HepG2 (cell line): ENCODE measurements around the gene LIPA. TPM values are rescaled to one million over a fixed set of nuclear protein-coding genes. Genes with fewer than 3 reads are reported as not detected.

ENCODE experiments used
- ATAC-seq: fragments of 200-7000 bp; cut with Tn5 transposase; 3 replicates; pipeline ENCODE4 v1.9.1; 2020; ENCODE audit warnings: mild to moderate bottlenecking, moderate library complexity
- BruUV-seq: library from RNA; stranded (reverse); fragments of 400-500 nt; replicated peaks from 2 replicates; lab custom pipeline; 2021; lab: Mats Ljungman, UMichigan
- CTCF ChIA-PET: fragments of 300-600 bp; formaldehyde crosslinking; extraction: SDS; loops from one replicate; lab custom pipeline; 2021; ENCODE audit warnings: low total read pairs, inconsistent platforms, low intra/inter-chr PET ratio; lab: Yijun Ruan, JAX
- POLR2A ChIA-PET: fragments of 350-600 bp; sonication (Branson Sonifier 250); formaldehyde crosslinking; loops from one replicate; lab custom pipeline; 2020; ENCODE audit warnings: antibody characterized with exemption, inconsistent platforms; lab: Yijun Ruan, JAX
- DNase-seq: peaks from one replicate; pipeline ENCODE4 v3.0.0-alpha.2; 2015; ENCODE audit warnings: low spot score
- FAIRE-seq: peaks from 3 replicates; lab custom pipeline; 2011; peaks lifted over from hg19 to GRCh38; lab: Jason Lieb, UNC
- H2AFZ ChIP-seq: one replicate; pipeline ENCODE4 v1.6.1; 2011; ENCODE audit warnings: low read length, inconsistent platforms
- H3K27ac ChIP-seq: fragments of 300-600 bp; 3 replicates; pipeline ENCODE4 v1.8.0; 2011; ENCODE audit warnings: mixed run types, mild to moderate bottlenecking, mixed read lengths, low read length, inconsistent platforms; ENCODE audit not compliant: insufficient read depth; ENCODE audit errors: extremely low read length
- H3K27me3 ChIP-seq, 2 experiments: fragments of 200-600 bp in 1 of 2; 2 replicates in 1 of 2; 3 replicates in 1 of 2; pipeline versions ENCODE4 v1.6.0 to v1.8.0; 2011; ENCODE audit warnings: low read length in 2 of 2, mild to moderate bottlenecking in 2 of 2, moderate library complexity in 2 of 2, inconsistent platforms in 1 of 2; ENCODE audit not compliant: insufficient read depth in 2 of 2, control insufficient read depth in 1 of 2
- H3K36me3 ChIP-seq, 2 experiments: fragments of 200-600 bp in 1 of 2; replicated peaks in 1 of 2; 2 replicates in 1 of 2; 3 replicates in 1 of 2; pipeline versions ENCODE4 v1.5.1 to v1.8.0; 2011; ENCODE audit warnings: low read length in 2 of 2, inconsistent platforms in 1 of 2; ENCODE audit not compliant: insufficient read depth in 2 of 2, control insufficient read depth in 1 of 2
- H3K4me1 ChIP-seq: 2 replicates; pipeline ENCODE4 v1.5.1; 2012; ENCODE audit warnings: low read length, inconsistent platforms; ENCODE audit not compliant: insufficient read depth
- H3K4me2 ChIP-seq: 2 replicates; pipeline ENCODE4 v1.6.0; 2011; ENCODE audit warnings: low read depth, low read length, inconsistent platforms
- H3K4me3 ChIP-seq, 3 experiments: fragments of 200-600 bp in 1 of 3; sonication (generic), shearing (Covaris generic) in 1 of 3; replicated peaks in 1 of 3; 2 replicates each; pipeline ENCODE4 v1.5.1; 2011 to 2016; ENCODE audit warnings: low read length in 3 of 3, inconsistent platforms in 2 of 3, low read depth in 2 of 3, mild to moderate bottlenecking in 2 of 3, control low read depth in 1 of 3, mixed read lengths in 1 of 3; ENCODE audit not compliant: insufficient read depth in 1 of 3
- H3K79me2 ChIP-seq: one replicate; pipeline ENCODE4 v1.6.1; 2011; ENCODE audit warnings: low read length, inconsistent platforms; ENCODE audit not compliant: insufficient read depth
- H3K9ac ChIP-seq: 2 replicates; pipeline ENCODE4 v1.6.0; 2011; ENCODE audit warnings: mild to moderate bottlenecking, low read depth, low read length, inconsistent platforms; ENCODE audit not compliant: insufficient read depth
- H3K9me3 ChIP-seq: 2 replicates; pipeline ENCODE4 v1.5.1; 2012; ENCODE audit warnings: mild to moderate bottlenecking, low read length
- H4K20me1 ChIP-seq: 2 replicates; pipeline ENCODE4 v1.6.0; 2011; ENCODE audit warnings: inconsistent platforms, mild to moderate bottlenecking, low read length, moderate library complexity; ENCODE audit not compliant: insufficient read depth
- ARNT ChIP-seq: fragments of 450-650 bp; IDR thresholded peaks from 2 replicates; pipeline ENCODE4 v1.6.1; 2017
- EZH2 ChIP-seq: conservative IDR thresholded peaks from 2 replicates; pipeline ENCODE4 v1.6.1; 2012; ENCODE audit warnings: mild to moderate bottlenecking, low read depth, low read length, moderate library complexity
- GABPB1 ChIP-seq: IDR thresholded peaks from 2 replicates; pipeline ENCODE4 v1.6.1; 2016; ENCODE audit warnings: mild to moderate bottlenecking, missing genetic modification reagents, moderate library complexity, missing compliant biosample characterization
- HNRNPLL ChIP-seq: fragments of 200-400 bp; formaldehyde crosslinking; IDR thresholded peaks from 2 replicates; pipeline ENCODE4 v1.6.1; 2017; ENCODE audit warnings: mild to moderate bottlenecking, low read depth, low read length; ENCODE audit not compliant: poor library complexity, severe bottlenecking
- KLF16 ChIP-seq, 2 experiments: sonication (generic) in 1 of 2; formaldehyde crosslinking in 1 of 2; IDR thresholded peaks; 2 replicates each; pipeline versions ENCODE4 v1.6.1 to v1.8.0; 2016 to 2023; ENCODE audit warnings: missing genetic modification reagents in 2 of 2, missing compliant biosample characterization in 1 of 2
- MEIS1 ChIP-seq: sonication (generic); formaldehyde crosslinking; IDR thresholded peaks from 2 replicates; pipeline ENCODE4 v1.9.0; 2021; ENCODE audit warnings: mild to moderate bottlenecking, missing genetic modification reagents, moderate library complexity, borderline replicate concordance
- RNF2 ChIP-seq: fragments of 450-650 bp; conservative IDR thresholded peaks from 2 replicates; pipeline ENCODE4 v1.6.1; 2016; ENCODE audit warnings: low read depth
- ZNF776 ChIP-seq: sonication (generic); formaldehyde crosslinking; IDR thresholded peaks from 2 replicates; pipeline ENCODE4 v1.4.0; 2020; ENCODE audit warnings: mild to moderate bottlenecking, missing genetic modification reagents
- WGBS: methylation state at CpG from one replicate; pipeline ENCODE4 v1.1.6; 2017; ENCODE audit warnings: low lambda C conversion rate; 5-methylcytosine and 5-hydroxymethylcytosine counted together
- in situ Hi-C: cut with HindIII; loops from 2 replicates; pipeline ENCODE4 v1.10.0; 2017; ENCODE audit warnings: low pct_unique_long_range_greater_than_20kb; ENCODE audit not compliant: extremely low pct_ligation_motif_present
- intact Hi-C: fragments of 100-400 bp; cut with micrococcal nuclease; formaldehyde crosslinking; loops from one replicate; pipeline ENCODE4 v1.10.0; 2022; ENCODE audit not compliant: unreplicated experiment
- polyA plus RNA-seq, 8 experiments: library from polyadenylated mRNA; depleted of rRNA in 3 of 8; stranded (reverse) in 7 of 8; unstranded in 1 of 8; fragments of >200 nt; fragmentation: Illumina TruSeq in 4 of 8; extraction: Trizol in 4 of 8; gene quantifications; 2 replicates each; pipeline versions ENCODE4 v1.2.1 to v1.2.3, GENCODE V29; 2011 to 2016; ENCODE audit warnings: low read depth in 4 of 8, missing spikeins in 1 of 8, mixed read lengths in 1 of 8; ENCODE audit not compliant: insufficient read depth in 1 of 8
- total RNA-seq, 5 experiments: library from RNA; depleted of rRNA; stranded (reverse); fragments of >200 nt; fragmentation: Illumina TruSeq; extraction: Trizol; gene quantifications; 2 replicates each; pipeline ENCODE4 v1.2.3, GENCODE V29; 2016; ENCODE audit warnings: low read depth in 1 of 5
- TF ChIP-seq, protein P1 (sequence below): sonication (generic); formaldehyde crosslinking; IDR thresholded peaks from 2 replicates; pipeline ENCODE4 v1.5.1; 2020; ENCODE audit warnings: mild to moderate bottlenecking, missing genetic modification reagents, moderate library complexity
- TF ChIP-seq, protein P2 (sequence below): sonication (generic); formaldehyde crosslinking; IDR thresholded peaks from 2 replicates; pipeline ENCODE4 v1.8.1; 2023; ENCODE audit warnings: missing genetic modification reagents, inconsistent platforms, borderline replicate concordance
- TF ChIP-seq, protein P3 (sequence below): sonication (generic); formaldehyde crosslinking; IDR thresholded peaks from 2 replicates; pipeline ENCODE4 v1.4.0; 2020; ENCODE audit warnings: mild to moderate bottlenecking, missing genetic modification reagents

LIPA gene
- total and polyA plus RNA-seq, 2 of the 13 experiments (the other 11 are each of a cell fraction or from before 2014, with no cell fraction given) = 57.1 to 79.5 TPM

DNA sequence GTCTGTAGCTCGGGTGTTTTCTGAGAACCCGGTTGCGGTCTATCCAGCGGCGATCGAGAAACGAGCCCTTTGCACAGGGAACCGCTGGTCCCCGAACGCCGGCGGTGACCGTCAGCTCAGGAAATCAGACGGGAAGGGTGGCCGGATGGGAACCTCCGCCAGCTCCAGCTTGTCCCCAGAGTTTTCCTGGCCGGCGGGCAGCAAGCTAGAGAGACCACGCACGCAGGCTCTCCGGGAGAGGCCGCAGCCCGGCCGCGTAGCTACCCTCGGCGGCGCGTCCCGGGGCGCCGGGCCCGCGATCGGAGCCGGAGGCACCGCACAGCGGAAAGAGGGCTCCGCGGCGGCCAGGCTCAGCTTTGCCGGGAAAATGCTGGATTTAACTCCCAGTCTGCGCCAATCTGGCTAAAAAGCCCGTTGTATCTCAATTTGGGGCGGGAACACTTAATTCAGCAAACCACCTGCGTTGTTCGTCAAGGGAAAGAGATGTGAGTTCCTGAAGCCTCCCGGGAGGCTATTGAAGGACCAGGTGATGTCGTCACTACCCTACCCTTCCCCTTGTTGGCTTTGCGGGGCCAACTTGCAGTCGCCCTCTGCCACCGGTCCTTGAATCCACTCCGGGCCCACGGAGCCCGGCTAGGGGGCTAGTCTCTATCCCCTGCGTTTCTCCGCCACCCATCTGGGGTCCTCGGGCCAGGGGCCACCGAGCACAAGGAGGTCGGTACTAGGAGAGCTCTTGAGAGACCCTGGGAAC is 43.6 kb downstream of the LIPA start:
- ChIA-PET CTCF (no interaction called here), POLR2A (no interaction called here)
- in situ Hi-C loops = loop anchor here (5.0 to 25.0 kb wide), 3 partner anchors 176 to 371 kb away; no protein-coding TSS in a partner anchor
- peak; percentile 82 for ATAC-seq
- intact Hi-C loops = no loop called here
- Histone ChIP-seq H3K9me3 (no peaks in the 10 kb centered on the region), H3K4me1 (peaks cover 22% of the 10 kb centered on the region), H3K27ac (no peak overlapping the region), H3K4me2 (peak overlapping the region; percentile 71), H3K27me3 (peaks cover 17 to 56% of the 10 kb centered on the region in 2 experiments), H3K79me2 (no peaks in the 10 kb centered on the region), H3K9ac (no peak overlapping the region), H3K36me3 (no peaks in the 10 kb centered on the region), H3K4me3 (peak overlapping the region; percentile 39 to 62 (median 42)), H4K20me1 (no peaks in the 10 kb centered on the region), H2AFZ (no peak overlapping the region)
- WGBS = 0% methylated on average over 8 of the region's 60 CpGs
- no peak for FAIRE-seq
- BruUV-seq = no TSS peak
- no peak for DNase-seq
- peak; percentile 41; the same call in 1 of the 2 replicates for TF ChIP-seq GABPB1 (CRISPR knock-in tag)
- TF ChIP-seq, protein P1, sequence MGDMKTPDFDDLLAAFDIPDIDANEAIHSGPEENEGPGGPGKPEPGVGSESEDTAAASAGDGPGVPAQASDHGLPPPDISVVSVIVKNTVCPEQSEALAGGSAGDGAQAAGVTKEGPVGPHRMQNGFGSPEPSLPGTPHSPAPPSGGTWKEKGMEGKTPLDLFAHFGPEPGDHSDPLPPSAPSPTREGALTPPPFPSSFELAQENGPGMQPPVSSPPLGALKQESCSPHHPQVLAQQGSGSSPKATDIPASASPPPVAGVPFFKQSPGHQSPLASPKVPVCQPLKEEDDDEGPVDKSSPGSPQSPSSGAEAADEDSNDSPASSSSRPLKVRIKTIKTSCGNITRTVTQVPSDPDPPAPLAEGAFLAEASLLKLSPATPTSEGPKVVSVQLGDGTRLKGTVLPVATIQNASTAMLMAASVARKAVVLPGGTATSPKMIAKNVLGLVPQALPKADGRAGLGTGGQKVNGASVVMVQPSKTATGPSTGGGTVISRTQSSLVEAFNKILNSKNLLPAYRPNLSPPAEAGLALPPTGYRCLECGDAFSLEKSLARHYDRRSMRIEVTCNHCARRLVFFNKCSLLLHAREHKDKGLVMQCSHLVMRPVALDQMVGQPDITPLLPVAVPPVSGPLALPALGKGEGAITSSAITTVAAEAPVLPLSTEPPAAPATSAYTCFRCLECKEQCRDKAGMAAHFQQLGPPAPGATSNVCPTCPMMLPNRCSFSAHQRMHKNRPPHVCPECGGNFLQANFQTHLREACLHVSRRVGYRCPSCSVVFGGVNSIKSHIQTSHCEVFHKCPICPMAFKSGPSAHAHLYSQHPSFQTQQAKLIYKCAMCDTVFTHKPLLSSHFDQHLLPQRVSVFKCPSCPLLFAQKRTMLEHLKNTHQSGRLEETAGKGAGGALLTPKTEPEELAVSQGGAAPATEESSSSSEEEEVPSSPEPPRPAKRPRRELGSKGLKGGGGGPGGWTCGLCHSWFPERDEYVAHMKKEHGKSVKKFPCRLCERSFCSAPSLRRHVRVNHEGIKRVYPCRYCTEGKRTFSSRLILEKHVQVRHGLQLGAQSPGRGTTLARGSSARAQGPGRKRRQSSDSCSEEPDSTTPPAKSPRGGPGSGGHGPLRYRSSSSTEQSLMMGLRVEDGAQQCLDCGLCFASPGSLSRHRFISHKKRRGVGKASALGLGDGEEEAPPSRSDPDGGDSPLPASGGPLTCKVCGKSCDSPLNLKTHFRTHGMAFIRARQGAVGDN = peak; percentile 20; the same call in 1 of the 2 replicates
- TF ChIP-seq ARNT = no peak
- 0 out of 2 replicates have a peak, but pooled peaks have one; percentile 55 for TF ChIP-seq ZNF776
- TF ChIP-seq, protein P2, sequence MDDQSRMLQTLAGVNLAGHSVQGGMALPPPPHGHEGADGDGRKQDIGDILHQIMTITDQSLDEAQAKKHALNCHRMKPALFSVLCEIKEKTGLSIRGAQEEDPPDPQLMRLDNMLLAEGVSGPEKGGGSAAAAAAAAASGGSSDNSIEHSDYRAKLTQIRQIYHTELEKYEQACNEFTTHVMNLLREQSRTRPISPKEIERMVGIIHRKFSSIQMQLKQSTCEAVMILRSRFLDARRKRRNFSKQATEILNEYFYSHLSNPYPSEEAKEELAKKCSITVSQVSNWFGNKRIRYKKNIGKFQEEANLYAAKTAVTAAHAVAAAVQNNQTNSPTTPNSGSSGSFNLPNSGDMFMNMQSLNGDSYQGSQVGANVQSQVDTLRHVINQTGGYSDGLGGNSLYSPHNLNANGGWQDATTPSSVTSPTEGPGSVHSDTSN (CRISPR knock-in tag) = no peak
- TF ChIP-seq, protein P3, sequence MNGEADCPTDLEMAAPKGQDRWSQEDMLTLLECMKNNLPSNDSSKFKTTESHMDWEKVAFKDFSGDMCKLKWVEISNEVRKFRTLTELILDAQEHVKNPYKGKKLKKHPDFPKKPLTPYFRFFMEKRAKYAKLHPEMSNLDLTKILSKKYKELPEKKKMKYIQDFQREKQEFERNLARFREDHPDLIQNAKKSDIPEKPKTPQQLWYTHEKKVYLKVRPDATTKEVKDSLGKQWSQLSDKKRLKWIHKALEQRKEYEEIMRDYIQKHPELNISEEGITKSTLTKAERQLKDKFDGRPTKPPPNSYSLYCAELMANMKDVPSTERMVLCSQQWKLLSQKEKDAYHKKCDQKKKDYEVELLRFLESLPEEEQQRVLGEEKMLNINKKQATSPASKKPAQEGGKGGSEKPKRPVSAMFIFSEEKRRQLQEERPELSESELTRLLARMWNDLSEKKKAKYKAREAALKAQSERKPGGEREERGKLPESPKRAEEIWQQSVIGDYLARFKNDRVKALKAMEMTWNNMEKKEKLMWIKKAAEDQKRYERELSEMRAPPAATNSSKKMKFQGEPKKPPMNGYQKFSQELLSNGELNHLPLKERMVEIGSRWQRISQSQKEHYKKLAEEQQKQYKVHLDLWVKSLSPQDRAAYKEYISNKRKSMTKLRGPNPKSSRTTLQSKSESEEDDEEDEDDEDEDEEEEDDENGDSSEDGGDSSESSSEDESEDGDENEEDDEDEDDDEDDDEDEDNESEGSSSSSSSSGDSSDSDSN (CRISPR knock-in tag) = peak; percentile 69; the same call in 1 of the 2 replicates
- peak; percentile 79; the same call in 1 of the 2 replicates for TF ChIP-seq EZH2
- peak; percentile 45; the same call in 1 of the 2 replicates for TF ChIP-seq RNF2
- no peak for TF ChIP-seq MEIS1 (CRISPR knock-in tag)
- TF ChIP-seq HNRNPLL = peak; percentile 43
- peak in 1 of 2 experiments; percentile 15; a peak in 1 of 4 replicates for TF ChIP-seq KLF16 (CRISPR knock-in tag; IDR thresholded peaks at IDR 0.05)
